Nephron (organoid): ENCODE data around the gene SYNE3.

Experiments used
- H3K27ac Mint-ChIP-seq, 3 experiments: 2 replicates each; pipeline ENCODE4 v1.8.0; 2020; ENCODE audit warnings: mixed read lengths in 3 of 3, mild to moderate bottlenecking in 2 of 3, moderate library complexity in 1 of 3
- H3K27me3 Mint-ChIP-seq: 2 replicates; pipeline ENCODE4 v1.8.0; 2021; ENCODE audit warnings: low read depth, mild to moderate bottlenecking, moderate library complexity, mixed read lengths
- H3K36me3 Mint-ChIP-seq: 2 replicates; pipeline ENCODE4 v1.8.0; 2020; ENCODE audit warnings: low read depth, mixed read lengths
- H3K4me1 Mint-ChIP-seq: 2 replicates; pipeline ENCODE4 v1.8.0; 2020; ENCODE audit warnings: mixed read lengths
- H3K4me3 Mint-ChIP-seq, 3 experiments: 2 replicates each; pipeline ENCODE4 v1.8.0; 2020; ENCODE audit warnings: mild to moderate bottlenecking in 3 of 3, mixed read lengths in 3 of 3, moderate library complexity in 2 of 3
- H3K9me3 Mint-ChIP-seq: 2 replicates; pipeline ENCODE4 v1.8.0; 2020; ENCODE audit warnings: mixed read lengths
- CTCF ChIP-seq, 3 experiments: fragments of 200-600 bp; sonication (generic); IDR thresholded peaks; one replicate each; pipeline ENCODE4 v1.5.0; 2021; ENCODE audit warnings: antibody characterized with exemption in 3 of 3; ENCODE audit not compliant: unreplicated experiment in 3 of 3

Gene SYNE3

GRCh38 chr14:95507174-95507573 lies 9.3 kb downstream of the SYNE3 start:
- Mint-ChIP-seq H3K4me1 (peaks cover 46% of the 10 kb centered on the region), H3K4me3 (no peak overlapping the region), H3K27ac (no peak overlapping the region), H3K9me3 (no peaks in the 10 kb centered on the region), H3K27me3 (peaks cover 3% of the 10 kb centered on the region), H3K36me3 (no peaks in the 10 kb centered on the region)
- no peak for TF ChIP-seq CTCF (IDR thresholded peaks at IDR 0.05; ENCODE audit: unreplicated experiment in 3 of 3)

DNA sequence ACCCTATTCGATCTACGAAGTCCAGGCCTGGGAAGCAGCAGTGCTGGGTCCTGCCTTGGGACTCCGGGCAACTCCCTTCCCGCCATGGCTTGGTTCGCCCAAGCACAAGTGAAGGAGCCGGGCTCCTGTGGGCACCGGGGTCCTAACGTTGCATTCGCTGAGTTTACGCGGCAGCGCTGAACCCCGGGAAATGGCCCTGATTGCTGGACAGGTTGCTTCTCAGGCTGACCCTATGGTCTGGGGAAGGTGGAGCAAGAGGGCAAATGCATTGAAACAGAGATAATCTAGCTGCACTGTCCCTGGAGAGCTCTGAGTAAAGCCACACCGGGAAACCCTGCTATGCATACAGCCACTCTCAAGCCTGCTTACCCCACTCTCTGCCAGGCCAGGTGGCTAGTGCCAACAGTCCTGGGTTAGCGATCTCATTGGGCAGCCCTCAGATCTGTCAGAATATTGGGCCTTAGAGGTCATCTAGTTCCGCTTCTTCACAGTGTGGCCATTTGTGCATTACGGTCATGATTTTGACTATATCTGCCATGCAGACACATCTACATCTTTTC lies 11.3 kb downstream of the SYNE3 start:
- Mint-ChIP-seq H3K27me3 (peaks cover 12% of the 10 kb centered on the region), H3K27ac (no peak overlapping the region), H3K36me3 (no peaks in the 10 kb centered on the region), H3K4me1 (peaks cover 50% of the 10 kb centered on the region), H3K4me3 (no peak overlapping the region), H3K9me3 (no peaks in the 10 kb centered on the region)
- no peak for TF ChIP-seq CTCF (IDR thresholded peaks at IDR 0.05; ENCODE audit: unreplicated experiment in 3 of 3)

- Mint-ChIP-seq H3K4me3 (no peak overlapping the region), H3K36me3 (no peaks in the 10 kb centered on the region), H3K4me1 (peaks cover 47% of the 10 kb centered on the region), H3K27ac (peak overlapping the region in 1 of 3 experiments; percentile 41), H3K27me3 (peaks cover 13% of the 10 kb centered on the region), H3K9me3 (no peaks in the 10 kb centered on the region)
- TF ChIP-seq CTCF (IDR thresholded peaks at IDR 0.05; ENCODE audit: unreplicated experiment in 3 of 3) = no peak
Measured at GRCh38 chr14:95504135-95505029, 12.1 kb downstream of the SYNE3 start.

GRCh38 chr14:95503365-95504134 lies 12.9 kb downstream of the SYNE3 start:
- Mint-ChIP-seq H3K9me3 (no peaks in the 10 kb centered on the region), H3K27ac (no peak overlapping the region), H3K4me1 (peaks cover 49% of the 10 kb centered on the region), H3K36me3 (no peaks in the 10 kb centered on the region), H3K27me3 (peaks cover 13% of the 10 kb centered on the region), H3K4me3 (no peak overlapping the region)
- no peak for TF ChIP-seq CTCF (IDR thresholded peaks at IDR 0.05; ENCODE audit: unreplicated experiment in 3 of 3)

DNA sequence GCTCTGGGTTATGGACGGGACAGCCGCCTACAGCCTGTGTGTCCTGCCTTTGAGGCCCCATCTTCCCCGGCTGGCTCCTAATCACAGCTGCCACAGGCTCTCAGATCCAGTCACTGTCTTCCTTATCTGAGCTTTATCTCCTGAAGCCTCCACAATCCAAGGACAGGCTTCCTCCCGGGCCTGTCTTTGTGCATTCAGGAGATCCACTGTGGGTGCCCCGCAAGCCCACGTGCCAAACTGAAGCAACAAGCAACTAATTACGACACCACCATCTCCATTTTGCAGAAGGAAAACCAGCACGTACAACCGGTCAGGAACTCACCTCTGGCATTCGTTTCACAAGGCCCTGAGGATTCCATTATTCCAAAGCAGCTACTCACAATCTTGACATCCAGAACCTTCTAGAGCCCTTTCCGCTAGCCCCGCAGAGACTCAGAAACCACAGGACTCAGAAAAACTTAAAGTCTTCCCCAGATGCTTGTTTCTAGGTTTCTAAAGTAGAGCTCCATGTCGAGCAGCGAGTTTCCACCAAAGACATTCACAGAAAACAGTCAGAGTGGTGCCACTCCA lies 14.0 kb downstream of the SYNE3 start:
- Mint-ChIP-seq H3K9me3 (no peaks in the 10 kb centered on the region), H3K4me3 (no peak overlapping the region), H3K36me3 (no peaks in the 10 kb centered on the region), H3K4me1 (peaks cover 51% of the 10 kb centered on the region), H3K27ac (peak overlapping the region in 2 of 3 experiments; percentile 37 to 69), H3K27me3 (peaks cover 13% of the 10 kb centered on the region)
- TF ChIP-seq CTCF (IDR thresholded peaks at IDR 0.05; ENCODE audit: unreplicated experiment in 3 of 3) = no peak
